Measurements from ENCODE around the gene SFXN5.
"Not testable (repeated sequence)": the region's sequence is repeated elsewhere in the genome, so short reads cannot be mapped to it uniquely, and the experiment has no call there.

SFXN5 gene

DNA sequence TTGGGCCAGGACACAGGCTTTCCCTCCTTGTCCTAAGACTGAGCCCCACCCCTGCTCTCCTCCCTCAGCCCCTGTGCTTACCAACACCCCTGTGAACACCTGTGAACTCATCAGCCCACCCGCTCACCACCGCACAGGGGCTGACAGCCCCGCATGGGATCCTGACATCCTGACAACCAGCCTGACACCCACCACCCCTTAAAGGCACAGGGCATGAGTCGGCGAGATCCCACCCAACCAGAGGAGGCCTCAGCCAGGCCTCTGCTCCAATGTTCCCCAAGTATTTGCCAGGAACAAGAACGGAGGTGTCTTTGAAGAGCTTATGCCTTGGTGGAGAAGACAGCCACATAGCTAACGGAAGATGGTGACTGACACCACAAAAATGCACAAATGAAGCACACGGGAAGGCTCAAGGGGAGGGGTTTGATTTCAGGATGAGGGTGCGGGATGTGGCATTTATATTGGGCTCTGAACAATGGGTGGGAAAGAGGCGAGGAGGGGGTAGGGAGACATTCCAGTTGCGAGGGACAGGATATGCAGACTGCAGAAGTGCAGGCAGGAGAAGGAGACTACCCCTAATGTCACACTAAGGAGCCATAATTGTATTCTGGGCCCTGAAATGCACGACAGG lies 30.2 kb upstream of the SFXN5 start:
- DNase-seq (ENCODE audit: low read depth), result no peak

DNA sequence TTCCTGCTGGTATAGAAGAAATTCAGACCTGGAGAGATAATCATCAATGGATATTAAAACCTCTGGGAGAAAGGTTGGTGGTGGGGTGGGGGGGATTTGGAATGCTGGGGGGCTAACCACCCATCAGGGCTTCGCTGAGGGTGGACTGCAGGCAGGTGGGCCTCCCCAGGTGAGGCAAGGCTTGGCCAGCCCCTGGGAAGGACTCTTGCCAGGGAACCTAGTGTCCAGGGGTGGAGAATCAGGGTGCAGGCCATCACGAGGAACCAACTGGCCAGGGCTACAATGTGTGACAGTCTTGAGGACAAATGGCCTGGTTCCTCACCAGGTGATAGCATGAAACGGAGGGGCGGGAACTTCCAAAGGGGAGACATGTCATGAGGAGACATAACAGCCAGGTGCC lies 29.4 kb upstream of the SFXN5 start:
- DNase-seq (ENCODE audit: low read depth), result no peak

GRCh38 chr2:73099486-73099885 lies 28.0 kb upstream of the SFXN5 start:
- DNase-seq (ENCODE audit: low read depth), result no peak

GRCh38 chr2:73095910-73096309 lies 24.4 kb upstream of the SFXN5 start:
- no peak for DNase-seq (ENCODE audit: low read depth)

- DNase-seq (ENCODE audit: low read depth), result not testable (repeated sequence)
Measured at GRCh38 chr2:73093601-73094218, 22.2 kb upstream of the SFXN5 start.

DNA sequence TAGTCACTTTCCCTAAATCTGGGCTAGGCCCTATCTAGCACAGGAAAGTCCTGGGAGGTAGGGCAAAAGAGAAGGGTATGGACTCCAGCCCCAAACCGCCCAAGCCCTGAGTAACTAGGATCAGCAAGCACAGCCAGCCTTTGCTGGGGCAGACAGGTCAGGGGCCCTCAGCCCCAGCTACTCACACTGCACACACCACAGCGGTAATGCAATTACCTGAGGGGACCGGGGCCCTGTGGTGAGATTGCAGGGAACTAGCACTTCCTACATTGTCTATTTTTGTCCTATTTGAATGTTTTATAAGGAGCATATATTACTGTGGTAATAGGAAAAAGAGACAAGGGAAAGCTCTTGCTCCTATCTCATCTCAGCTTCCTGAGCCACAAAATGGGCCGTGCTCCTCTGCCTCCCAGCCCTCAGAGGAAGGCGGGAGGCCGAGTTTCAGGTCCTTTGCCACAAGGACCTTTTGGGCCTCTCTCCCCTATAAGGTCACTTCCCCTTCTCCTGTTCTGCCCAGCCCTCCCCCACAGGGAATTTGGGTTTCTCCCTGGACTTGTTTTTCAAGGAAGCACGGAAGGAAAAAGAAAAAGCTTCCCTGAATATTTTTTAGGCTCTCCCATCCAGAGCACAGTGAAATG lies 20.8 kb upstream of the SFXN5 start:
- no peak for DNase-seq (ENCODE audit: low read depth)

DNA sequence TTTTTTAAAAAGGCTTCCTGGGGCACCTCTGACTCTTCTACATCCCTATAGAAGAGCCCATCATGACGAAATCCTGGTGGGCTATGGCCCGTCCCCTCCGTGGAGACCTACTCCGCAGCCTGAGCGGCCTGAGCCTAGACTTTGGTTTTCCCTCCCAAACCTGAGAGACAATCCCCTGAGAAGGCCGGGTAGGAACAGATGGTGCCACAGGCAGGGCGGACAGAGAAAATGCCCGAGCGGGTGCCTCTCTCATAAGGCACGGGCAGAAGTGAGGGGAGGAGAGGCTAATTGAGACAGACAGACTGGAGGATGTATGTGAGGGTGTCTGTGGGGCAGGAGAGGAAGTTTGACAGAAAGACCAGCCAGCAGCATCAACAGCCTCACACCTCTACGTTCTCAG lies 20.2 kb upstream of the SFXN5 start:
- no peak for DNase-seq (ENCODE audit: low read depth)

GRCh38 chr2:73091164-73091563 lies 19.7 kb upstream of the SFXN5 start:
- no peak for DNase-seq (ENCODE audit: low read depth)

- peak; percentile 99 for DNase-seq (ENCODE audit: low read depth)
Measured at GRCh38 chr2:73089270-73090030, 17.9 kb upstream of the SFXN5 start.

DNA sequence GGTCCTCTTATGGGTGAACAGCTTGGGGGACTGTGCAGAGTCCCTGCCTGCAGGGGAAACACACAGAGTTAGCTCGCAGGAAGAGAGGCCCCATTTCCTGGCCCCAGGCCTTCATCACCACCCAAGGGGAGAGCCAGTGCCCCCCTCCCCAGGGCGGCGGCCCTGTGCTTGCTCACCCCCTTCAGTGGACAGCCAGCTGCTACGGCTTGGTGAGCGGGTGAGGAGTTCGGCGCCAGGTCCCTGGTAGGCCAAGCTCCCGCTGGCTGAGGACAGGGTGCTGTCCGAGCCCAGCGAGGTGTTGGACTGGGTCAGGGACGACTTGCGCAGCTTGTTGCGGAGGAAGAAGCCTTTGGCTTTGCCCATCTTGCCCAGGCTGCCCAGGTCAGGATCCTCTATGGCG lies 17.2 kb upstream of the SFXN5 start:
- DNase-seq (ENCODE audit: low read depth), result no peak

DNA sequence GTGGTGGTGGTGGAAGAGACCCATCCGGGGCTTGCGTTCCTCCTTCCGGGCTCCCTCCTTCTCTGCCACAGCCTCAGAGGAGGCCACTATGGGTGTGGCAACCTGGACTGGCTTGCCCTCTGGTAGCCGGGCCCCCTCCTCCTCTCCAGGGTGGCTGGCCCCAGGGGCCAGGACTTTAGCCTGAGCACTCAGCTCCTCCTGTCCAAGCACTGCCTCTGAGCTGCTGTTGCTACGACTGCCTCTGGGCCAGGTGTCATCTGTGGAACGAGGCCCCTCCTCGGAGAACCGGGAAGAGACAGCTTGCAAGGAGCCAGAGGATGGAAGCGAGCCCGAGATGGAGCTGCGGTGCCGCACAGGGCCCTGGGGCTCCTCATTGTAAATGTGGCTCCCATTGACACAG lies 16.7 kb upstream of the SFXN5 start:
- DNase-seq (ENCODE audit: low read depth), result no peak

DNA sequence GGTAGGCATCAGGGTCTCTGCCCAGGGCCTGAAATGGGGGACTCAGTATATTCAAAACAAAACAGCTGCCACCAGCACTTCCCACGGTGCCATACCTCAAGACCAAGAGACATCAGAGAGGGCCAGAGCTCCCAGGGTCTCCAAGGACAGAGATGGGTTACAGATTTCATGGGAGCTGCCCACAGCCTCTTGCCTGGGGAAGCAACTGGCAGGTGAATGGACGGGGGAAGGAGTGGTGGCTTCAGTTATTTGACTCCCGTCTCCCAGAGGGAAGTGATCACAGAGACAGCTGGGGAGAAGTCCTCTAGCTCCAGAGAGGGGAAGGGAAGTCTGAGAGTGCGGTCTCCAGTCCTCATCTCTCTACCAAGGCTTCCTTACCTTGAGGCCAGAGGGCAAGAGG lies 15.8 kb upstream of the SFXN5 start:
- no peak for DNase-seq (ENCODE audit: low read depth)

DNA sequence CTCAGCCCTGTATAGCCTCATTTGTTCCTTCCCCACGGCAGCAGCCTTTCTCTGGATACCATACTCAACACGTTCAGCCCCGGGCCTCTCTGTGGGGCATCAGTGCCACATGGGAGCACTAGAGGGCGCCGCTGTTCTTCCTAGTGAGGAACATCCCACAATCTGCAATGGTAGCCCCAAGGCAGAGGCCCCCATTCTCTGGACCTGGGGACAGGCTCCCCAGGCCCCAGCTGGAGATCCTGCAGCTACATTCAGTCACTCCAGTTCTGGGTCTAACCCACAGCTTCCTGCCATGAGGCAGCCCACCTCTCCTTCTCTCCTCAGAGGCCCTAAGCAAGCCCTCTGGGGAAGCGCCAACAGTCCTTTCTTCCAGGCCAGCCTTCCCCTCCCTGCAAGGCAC lies 14.2 kb upstream of the SFXN5 start:
- no peak for DNase-seq (ENCODE audit: low read depth)

DNA sequence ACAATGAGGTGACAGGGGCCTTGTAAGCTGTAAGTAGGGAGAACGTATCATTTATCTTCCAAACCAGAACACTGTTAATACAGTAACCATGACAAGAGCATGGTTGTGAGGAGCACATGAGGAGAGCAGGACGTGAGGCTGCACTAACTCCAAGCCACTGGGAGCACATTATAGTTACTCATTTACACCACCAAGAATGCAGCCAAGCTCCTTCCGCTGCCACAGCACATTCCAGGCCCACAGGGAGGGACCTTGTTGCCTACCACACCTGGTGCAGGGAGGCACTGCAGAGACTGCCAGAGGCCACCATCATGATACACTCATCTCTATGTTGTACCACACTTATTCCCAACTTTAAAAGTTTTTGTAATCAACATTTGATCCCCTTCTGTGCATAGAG lies 13.5 kb upstream of the SFXN5 start:
- DNase-seq (ENCODE audit: low read depth), result no peak

DNA sequence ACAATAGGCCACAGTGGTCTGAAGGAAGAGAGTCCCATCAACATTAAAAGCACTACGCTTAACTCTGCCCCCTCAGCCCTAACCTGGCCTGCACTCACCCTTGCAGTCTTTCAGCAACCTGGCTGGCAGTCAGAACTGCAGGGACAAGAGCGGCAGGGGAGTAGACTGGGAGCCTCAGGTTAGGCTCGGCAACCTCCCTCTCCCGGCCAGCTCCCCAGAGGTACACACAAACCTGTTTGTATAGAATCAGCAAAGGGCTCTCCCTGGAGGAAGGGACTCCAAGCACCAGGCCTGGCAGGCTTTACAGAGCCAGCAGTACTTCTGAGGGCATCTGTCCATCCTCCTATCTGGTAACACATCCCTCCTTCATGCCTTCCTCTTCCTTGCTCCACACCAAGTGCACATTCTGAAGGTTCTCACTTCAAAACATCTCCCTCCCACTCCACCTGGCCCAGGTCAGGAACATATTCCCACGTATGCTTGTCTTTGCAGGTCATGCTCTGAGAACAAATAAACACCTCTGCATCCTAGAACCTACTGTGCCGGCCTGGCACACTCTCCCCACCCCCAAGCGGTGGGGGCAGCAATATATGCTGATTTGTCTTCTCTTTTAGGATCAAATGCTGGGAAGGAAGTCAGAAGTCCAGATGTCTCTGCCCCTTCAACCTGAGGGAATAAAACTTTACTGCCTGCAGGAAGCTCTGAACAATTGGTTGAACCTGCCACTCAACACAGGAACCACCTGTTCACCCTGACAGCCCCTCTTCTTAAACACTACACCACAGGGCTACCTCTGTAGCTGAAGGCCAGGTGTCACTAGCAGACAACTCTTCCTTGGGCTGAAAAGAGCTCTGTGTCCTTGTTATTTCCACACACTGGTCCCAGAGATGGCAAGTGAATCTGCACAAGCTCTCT lies 12.6 kb upstream of the SFXN5 start:
- no peak for DNase-seq (ENCODE audit: low read depth)

DNA sequence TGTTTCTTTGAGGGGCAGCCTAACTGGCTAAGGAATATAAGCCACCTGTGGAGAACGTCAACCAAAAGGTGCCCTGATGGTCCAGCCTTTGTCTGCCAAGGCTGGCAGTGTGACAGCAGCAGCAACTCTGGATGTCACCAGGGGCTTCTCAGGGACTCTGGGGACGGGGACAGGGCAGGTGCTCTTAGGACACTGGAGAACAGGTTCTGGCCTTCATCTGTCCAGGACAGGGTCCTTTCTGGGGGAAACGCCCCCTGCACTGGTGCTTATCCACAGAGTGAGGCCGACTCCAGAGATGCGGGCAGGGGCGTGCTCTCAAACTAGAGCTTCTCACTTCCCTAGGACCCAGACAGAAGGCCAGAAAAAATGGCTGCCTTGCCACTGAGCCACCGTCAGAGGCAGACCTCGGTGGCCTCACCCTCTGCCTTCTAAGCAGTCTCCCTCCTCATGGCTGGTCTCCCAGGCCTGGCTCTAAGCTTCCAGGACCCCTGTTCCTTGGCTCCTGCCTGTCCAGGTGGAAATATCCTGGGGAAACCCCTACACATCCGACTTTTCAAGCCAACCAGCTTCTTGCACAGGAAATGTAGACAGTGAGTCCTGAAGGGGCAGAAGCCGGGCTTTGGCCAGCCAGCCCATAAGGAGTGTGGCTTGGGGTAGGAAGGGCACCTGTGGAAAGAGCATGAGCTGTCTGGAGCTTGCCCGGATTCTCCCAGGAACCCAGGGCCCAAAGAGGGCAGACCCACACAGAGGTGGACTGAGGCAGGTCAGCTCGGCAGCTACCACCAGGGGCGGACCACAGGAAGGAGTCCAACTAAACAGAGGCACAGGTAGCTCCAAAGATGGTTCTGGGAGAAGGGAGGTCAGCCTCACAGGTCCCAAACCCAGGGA lies 11.3 kb upstream of the SFXN5 start:
- DNase-seq (ENCODE audit: low read depth), result no peak

- DNase-seq (ENCODE audit: low read depth), result no peak
Measured at GRCh38 chr2:73081181-73081671, 9.7 kb upstream of the SFXN5 start.

DNA sequence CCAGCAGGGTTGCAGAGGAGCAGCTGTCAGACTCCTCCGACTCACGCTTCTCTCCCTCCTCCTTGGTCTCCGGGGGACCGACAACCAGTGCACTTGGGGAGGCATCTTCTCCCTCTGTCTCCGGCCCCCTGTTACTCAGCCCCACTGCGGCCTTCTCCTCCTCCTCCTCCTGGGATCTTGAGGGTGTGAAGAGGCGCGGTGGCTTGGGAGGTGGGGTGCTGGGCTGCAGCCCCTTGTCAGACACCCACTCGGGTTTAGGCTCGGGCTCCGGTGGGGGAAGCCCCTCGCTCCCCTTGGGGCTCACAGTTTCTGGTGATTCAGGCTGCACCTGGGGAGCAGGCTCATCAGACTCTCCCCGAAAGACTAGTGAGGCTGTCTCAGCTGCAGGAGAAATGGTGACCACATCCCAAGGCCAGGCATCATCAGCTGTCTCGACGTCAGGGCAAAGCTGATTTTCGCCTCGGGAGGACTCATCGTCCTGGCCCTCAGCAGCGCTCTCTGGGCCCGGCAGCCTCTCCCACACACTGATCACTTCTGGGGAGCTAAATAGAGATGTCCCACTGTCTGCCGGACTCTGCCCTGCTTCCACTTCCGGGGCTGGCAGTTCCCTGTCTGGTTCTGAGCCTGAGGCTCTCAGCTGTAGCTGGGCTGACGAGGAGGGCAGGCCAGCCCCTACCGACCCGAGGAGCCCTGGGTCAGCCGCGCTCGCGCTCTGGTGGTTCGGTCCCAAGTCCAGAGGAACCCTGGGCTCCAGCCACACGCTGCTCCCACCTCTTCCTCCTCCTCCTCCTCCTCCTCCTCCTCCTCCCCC lies 9.0 kb upstream of the SFXN5 start:
- DNase-seq (ENCODE audit: low read depth), result no peak

DNA sequence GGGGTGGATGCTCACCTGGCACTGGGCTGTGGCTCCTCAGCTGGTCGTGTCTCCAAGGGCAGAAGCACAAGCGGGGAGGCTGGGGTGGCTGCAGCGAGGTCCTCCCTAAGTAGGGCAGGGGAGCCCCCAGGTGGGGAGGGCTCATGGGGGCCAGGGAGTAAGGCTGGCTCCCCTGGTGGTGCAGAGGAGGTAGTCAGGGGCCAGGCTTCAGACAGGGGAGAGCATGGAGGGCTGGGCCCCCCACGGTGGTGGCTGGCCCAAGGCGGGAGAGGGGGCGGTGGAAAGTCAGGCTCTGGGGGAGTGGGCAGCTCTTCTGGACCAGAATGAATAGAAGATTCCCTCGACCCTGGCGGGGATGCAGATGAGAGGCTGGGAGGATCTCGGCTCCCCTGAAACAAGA lies 8.1 kb upstream of the SFXN5 start:
- no peak for DNase-seq (ENCODE audit: low read depth)
